HG03460 (cell line): ENCODE data around the gene TNFRSF9.

Source experiments
- ATAC-seq: cut with Tn5 transposase; IDR thresholded peaks from one replicate; pipeline ENCODE4 v1.9.1; 2021; ENCODE audit not compliant: unreplicated experiment

Gene TNFRSF9

GRCh38 chr1:7878027-7878426 is 62.6 kb downstream of the TNFRSF9 start:
- ATAC-seq, result no peak

- no peak for ATAC-seq
These were observed 66.5 kb downstream of the TNFRSF9 start for GRCh38 chr1:7873801-7874795.

GRCh38 chr1:7871136-7871535 is 69.5 kb downstream of the TNFRSF9 start:
- no peak for ATAC-seq

- ATAC-seq, result no peak
These were observed 71.3 kb downstream of the TNFRSF9 start for GRCh38 chr1:7869136-7869920.

- ATAC-seq, result no peak
These were observed 72.4 kb downstream of the TNFRSF9 start for GRCh38 chr1:7868070-7868780.

GRCh38 chr1:7865978-7866377 is 74.7 kb downstream of the TNFRSF9 start:
- no peak for ATAC-seq
